HEK293T (cell line): ENCODE measurements around the gene SELENOT.

Experiments used
- CTCF ChIA-PET: fragments of 350-600 bp; formaldehyde crosslinking; extraction: SDS; loops from one replicate; lab custom pipeline; 2021; ENCODE audit warnings: antibody characterized with exemption, inconsistent platforms; lab: Yijun Ruan, JAX
- POLR2A ChIA-PET: fragments of 350-600 bp; formaldehyde crosslinking; extraction: SDS; loops from one replicate; lab custom pipeline; 2020; ENCODE audit warnings: antibody characterized with exemption, inconsistent platforms; lab: Yijun Ruan, JAX
- DNase-seq: peaks from one replicate; pipeline ENCODE4 v3.0.0; 2012; ENCODE audit warnings: mixed read lengths; ENCODE audit errors: extremely low spot score
- ARNT ChIP-seq: fragments of 450-650 bp; IDR thresholded peaks from 2 replicates; pipeline ENCODE4 v1.6.1; 2017; ENCODE audit warnings: mild to moderate bottlenecking
- BHLHE40 ChIP-seq: fragments of 450-650 bp; IDR thresholded peaks from 2 replicates; pipeline ENCODE4 v1.6.1; 2016; ENCODE audit warnings: mild to moderate bottlenecking, moderate library complexity, borderline replicate concordance
- CTBP1 ChIP-seq: fragments of 450-650 bp; IDR thresholded peaks from 2 replicates; pipeline ENCODE4 v1.6.1; 2016; ENCODE audit warnings: borderline replicate concordance
- ELF4 ChIP-seq: fragments of 450-650 bp; IDR thresholded peaks from 2 replicates; pipeline ENCODE4 v1.6.1; 2017; ENCODE audit warnings: antibody characterized with exemption
- FOXA1 ChIP-seq: fragments of 450-650 bp; IDR thresholded peaks from 2 replicates; pipeline ENCODE4 v1.6.1; 2016; ENCODE audit warnings: mild to moderate bottlenecking
- FOXK2 ChIP-seq: fragments of 450-650 bp; IDR thresholded peaks from 2 replicates; pipeline ENCODE4 v1.6.1; 2016; ENCODE audit warnings: mild to moderate bottlenecking
- FOXM1 ChIP-seq: fragments of 450-650 bp; IDR thresholded peaks from 2 replicates; pipeline ENCODE4 v1.6.1; 2017; ENCODE audit warnings: mild to moderate bottlenecking, borderline replicate concordance
- HDGF ChIP-seq: fragments of 450-650 bp; IDR thresholded peaks from 2 replicates; pipeline ENCODE4 v1.6.1; 2017; ENCODE audit warnings: antibody characterized with exemption, borderline replicate concordance
- L3MBTL2 ChIP-seq: fragments of 450-650 bp; conservative IDR thresholded peaks from 2 replicates; pipeline ENCODE4 v1.6.1; 2016; ENCODE audit warnings: mild to moderate bottlenecking
- LEF1 ChIP-seq: fragments of 450-650 bp; IDR thresholded peaks from 2 replicates; pipeline ENCODE4 v1.6.1; 2017; ENCODE audit warnings: mild to moderate bottlenecking, borderline replicate concordance
- NFRKB ChIP-seq: fragments of 450-650 bp; IDR thresholded peaks from 2 replicates; pipeline ENCODE4 v1.6.1; 2016; ENCODE audit warnings: mild to moderate bottlenecking, moderate library complexity
- SP1 ChIP-seq: fragments of 450-650 bp; IDR thresholded peaks from 2 replicates; pipeline ENCODE4 v1.6.1; 2017
- SUZ12 ChIP-seq: fragments of 450-650 bp; IDR thresholded peaks from 2 replicates; pipeline ENCODE4 v1.6.1; 2016; ENCODE audit warnings: mild to moderate bottlenecking
- TARDBP ChIP-seq: fragments of 450-650 bp; IDR thresholded peaks from 2 replicates; pipeline ENCODE4 v1.6.1; 2016
- ZNF384 ChIP-seq: fragments of 450-650 bp; IDR thresholded peaks from 2 replicates; pipeline ENCODE4 v1.6.1; 2016
- TF ChIP-seq, protein P1 (sequence below): fragments of 450-650 bp; IDR thresholded peaks from 2 replicates; pipeline ENCODE4 v1.6.1; 2016

The SELENOT gene

DNA sequence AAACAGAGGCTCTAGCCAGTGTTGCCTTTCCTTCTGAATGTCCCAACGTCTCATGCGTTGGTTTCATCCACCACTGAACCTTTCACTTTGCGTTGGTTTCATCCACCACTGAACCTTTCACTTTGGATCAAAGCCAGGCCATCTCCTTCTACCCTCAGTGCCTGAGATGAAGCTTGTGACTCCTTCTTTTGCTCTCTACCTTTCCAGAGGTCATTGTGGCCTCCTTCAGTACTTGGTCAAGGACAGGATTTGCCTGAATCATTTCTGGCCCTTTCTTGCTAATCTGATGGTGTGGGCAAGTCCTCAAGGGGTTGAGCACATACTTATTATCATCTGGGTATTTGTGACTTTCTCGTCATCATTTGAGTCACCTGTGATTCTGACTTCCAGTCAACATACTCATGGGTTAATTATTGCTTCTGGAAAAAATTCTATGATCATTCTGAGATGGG, 50.0 kb downstream of the SELENOT start:
- DNase-seq, result no peak
- ChIA-PET CTCF (no interaction called here), POLR2A (no interaction called here)
- TF ChIP-seq FOXK2 (no peak), HDGF (no peak), ARNT (no peak), ZNF384 (no peak), L3MBTL2 (no peak), FOXM1 (no peak), LEF1 (no peak), TARDBP (no peak), CTBP1 (no peak), NFRKB (no peak), SUZ12 (no peak), SP1 (no peak), FOXA1 (no peak), ELF4 (no peak), BHLHE40 (no peak)
- TF ChIP-seq, protein P1, sequence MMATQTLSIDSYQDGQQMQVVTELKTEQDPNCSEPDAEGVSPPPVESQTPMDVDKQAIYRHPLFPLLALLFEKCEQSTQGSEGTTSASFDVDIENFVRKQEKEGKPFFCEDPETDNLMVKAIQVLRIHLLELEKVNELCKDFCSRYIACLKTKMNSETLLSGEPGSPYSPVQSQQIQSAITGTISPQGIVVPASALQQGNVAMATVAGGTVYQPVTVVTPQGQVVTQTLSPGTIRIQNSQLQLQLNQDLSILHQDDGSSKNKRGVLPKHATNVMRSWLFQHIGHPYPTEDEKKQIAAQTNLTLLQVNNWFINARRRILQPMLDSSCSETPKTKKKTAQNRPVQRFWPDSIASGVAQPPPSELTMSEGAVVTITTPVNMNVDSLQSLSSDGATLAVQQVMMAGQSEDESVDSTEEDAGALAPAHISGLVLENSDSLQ, result no peak

GRCh38 chr3:150656316-150656715, 53.2 kb downstream of the SELENOT start:
- DNase-seq, result no peak
- POLR2A ChIA-PET, result no interaction called here
- TF ChIP-seq NFRKB, result no peak
- no peak for TF ChIP-seq ELF4
- TF ChIP-seq ZNF384, result no peak
- TF ChIP-seq FOXA1, result no peak
- no peak for TF ChIP-seq CTBP1
- TF ChIP-seq FOXK2, result no peak
- no peak for TF ChIP-seq HDGF
- TF ChIP-seq, protein P1, result no peak
- TF ChIP-seq L3MBTL2, result no peak
- TF ChIP-seq SUZ12, result no peak
- TF ChIP-seq FOXM1, result no peak
- no peak for TF ChIP-seq TARDBP
- no peak for TF ChIP-seq SP1
- TF ChIP-seq BHLHE40, result no peak
- CTCF ChIA-PET, result no interaction called here

GRCh38 chr3:150662410-150663200, 59.5 kb downstream of the SELENOT start:
- POLR2A ChIA-PET, result no interaction called here
- CTCF ChIA-PET, result no interaction called here
- TF ChIP-seq CTBP1 (no peak), ELF4 (no peak), FOXA1 (no peak), NFRKB (no peak), BHLHE40 (no peak), LEF1 (no peak), SP1 (no peak), TARDBP (no peak), HDGF (no peak), ARNT (no peak), ZNF384 (no peak)
- TF ChIP-seq, protein P1, result no peak
- DNase-seq, result no peak

GRCh38 chr3:150663461-150663860, 60.3 kb downstream of the SELENOT start:
- no peak for DNase-seq
- TF ChIP-seq BHLHE40, result no peak
- no peak for TF ChIP-seq FOXM1
- TF ChIP-seq NFRKB, result no peak
- no peak for TF ChIP-seq FOXA1
- TF ChIP-seq LEF1, result no peak
- no peak for TF ChIP-seq ELF4
- TF ChIP-seq, protein P1, result no peak
- TF ChIP-seq CTBP1, result no peak
- TF ChIP-seq SUZ12, result no peak
- no peak for TF ChIP-seq ZNF384
- ChIA-PET CTCF (no interaction called here), POLR2A (no interaction called here)

- TF ChIP-seq L3MBTL2 (no peak), FOXK2 (no peak), LEF1 (no peak), SP1 (no peak), ZNF384 (no peak), FOXA1 (no peak), NFRKB (no peak), ELF4 (no peak), HDGF (no peak), CTBP1 (no peak), BHLHE40 (no peak), ARNT (no peak)
- ChIA-PET CTCF (no interaction called here), POLR2A (interaction anchor here (0.5 kb wide), 1 partner anchor 100 kb away, joined by 3 read pairs; no protein-coding TSS in a partner anchor)
- no peak for DNase-seq
Measured at GRCh38 chr3:150666167-150666566, 63.0 kb downstream of the SELENOT start.

- no peak for DNase-seq
- no peak for TF ChIP-seq FOXM1
- TF ChIP-seq LEF1, result no peak
- TF ChIP-seq L3MBTL2, result no peak
- TF ChIP-seq, protein P1, result no peak
- no peak for TF ChIP-seq FOXA1
- no peak for TF ChIP-seq HDGF
- POLR2A ChIA-PET, result no interaction called here
- CTCF ChIA-PET, result no interaction called here
Measured at GRCh38 chr3:150673966-150674365, 70.8 kb downstream of the SELENOT start.
